NT2/D1 (cell line): ENCODE data around the gene MEIS2.

ENCODE experiments used
- SUZ12 ChIP-seq: IDR thresholded peaks from 2 replicates; pipeline ENCODE4 v1.6.1; 2011; ENCODE audit not compliant: insufficient read length, insufficient read depth; ENCODE audit errors: extremely low read depth
- YY1 ChIP-seq: IDR thresholded peaks from 2 replicates; pipeline ENCODE4 v1.6.1; 2011; ENCODE audit not compliant: insufficient read length, insufficient read depth

DNA sequence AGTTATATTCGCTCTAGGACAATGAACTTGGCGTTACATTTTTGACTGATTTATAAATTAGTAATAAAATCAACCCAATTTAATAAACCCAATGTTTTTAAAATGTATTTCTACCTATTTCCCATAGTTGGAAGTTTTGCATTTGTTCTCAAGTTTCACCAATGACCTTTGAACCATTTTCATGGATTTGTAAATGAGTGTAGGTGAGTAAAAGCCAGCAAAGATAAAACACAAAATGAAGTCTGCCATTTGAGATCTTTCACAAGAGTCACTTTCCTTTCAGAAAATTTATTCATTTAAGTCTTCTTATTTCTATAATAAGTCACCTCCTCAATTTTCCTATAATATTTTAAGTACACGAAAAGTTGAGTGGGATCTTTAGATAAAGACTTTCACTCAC lies 92.1 kb downstream of the MEIS2 start:
- TF ChIP-seq YY1 (no peak), SUZ12 (no peak)
